WTC11 (cell line): Measurements from ENCODE around the gene FMNL2. TPM values are rescaled to one million over a fixed set of nuclear protein-coding genes. Genes with fewer than 3 reads are reported as not detected.

ENCODE experiments used
- ATAC-seq: fragments of 200-7000 bp; cut with Tn5 transposase; 2 replicates; pipeline ENCODE4 v1.10.0; 2021; ENCODE audit warnings: mild to moderate bottlenecking, moderate library complexity
- CTCF ChIA-PET: fragments of 300-600 bp; sonication (Branson Sonifier 250); formaldehyde crosslinking; loops from one replicate; lab custom pipeline; 2021; ENCODE audit warnings: antibody characterized with exemption; lab: Charles Lee
- POLR2A ChIA-PET: fragments of 350-600 bp; sonication (Branson Sonifier 250); formaldehyde crosslinking; loops from one replicate; lab custom pipeline; 2021; ENCODE audit warnings: antibody characterized with exemption; lab: Charles Lee
- DNase-seq: peaks from one replicate; pipeline ENCODE4 v3.0.0; 2021; ENCODE audit warnings: low spot score
- H3K27ac Mint-ChIP-seq: 2 replicates; pipeline ENCODE4 v1.8.0; 2021; ENCODE audit warnings: mixed read lengths
- H3K27me3 Mint-ChIP-seq: 2 replicates; pipeline ENCODE4 v1.8.0; 2021; ENCODE audit warnings: low read depth, mild to moderate bottlenecking, moderate library complexity, mixed read lengths
- H3K36me3 Mint-ChIP-seq: 2 replicates; pipeline ENCODE4 v1.8.0; 2021; ENCODE audit warnings: mixed read lengths
- H3K4me1 Mint-ChIP-seq: 2 replicates; pipeline ENCODE4 v1.8.0; 2022; ENCODE audit warnings: mixed read lengths
- H3K4me3 Mint-ChIP-seq: 2 replicates; pipeline ENCODE4 v1.8.0; 2021; ENCODE audit warnings: mild to moderate bottlenecking, moderate library complexity, mixed read lengths
- H3K9me3 Mint-ChIP-seq: 2 replicates; pipeline ENCODE4 v1.8.0; 2021; ENCODE audit warnings: mixed read lengths
- AR ChIP-seq: fragments of 250-450 bp; sonication (Bioruptor Pico); IDR thresholded peaks from 2 replicates; pipeline ENCODE4 v1.9.0; 2021; ENCODE audit warnings: mild to moderate bottlenecking
- CBFB ChIP-seq: sonication (generic); formaldehyde crosslinking; IDR thresholded peaks from 2 replicates; pipeline ENCODE4 v1.8.1; 2022; ENCODE audit warnings: mild to moderate bottlenecking, low read depth, missing genetic modification reagents
- CREB1 ChIP-seq: sonication (generic); formaldehyde crosslinking; IDR thresholded peaks from 2 replicates; pipeline ENCODE4 v1.8.0; 2023; ENCODE audit warnings: mild to moderate bottlenecking, missing genetic modification reagents
- CTCF ChIP-seq: fragments of 200-600 bp; IDR thresholded peaks from 2 replicates; pipeline ENCODE4 v1.8.0; 2022; ENCODE audit warnings: antibody characterized with exemption
- E2F1 ChIP-seq: sonication (generic); formaldehyde crosslinking; IDR thresholded peaks from 2 replicates; pipeline ENCODE4 v1.8.0; 2022; ENCODE audit warnings: mild to moderate bottlenecking, missing genetic modification reagents
- E2F5 ChIP-seq: sonication (generic); formaldehyde crosslinking; IDR thresholded peaks from 2 replicates; pipeline ENCODE4 v1.8.1; 2022; ENCODE audit warnings: mild to moderate bottlenecking, moderate library complexity, missing genetic modification reagents
- EMX1 ChIP-seq: fragments of 250-450 bp; sonication (Bioruptor Pico); IDR thresholded peaks from 2 replicates; pipeline ENCODE4 v1.8.0; 2021; ENCODE audit warnings: mild to moderate bottlenecking
- ERG ChIP-seq: fragments of 250-450 bp; sonication (Bioruptor Pico); IDR thresholded peaks from 2 replicates; pipeline ENCODE4 v1.8.0; 2021; ENCODE audit warnings: mild to moderate bottlenecking
- ETV6 ChIP-seq: sonication (generic); formaldehyde crosslinking; IDR thresholded peaks from 2 replicates; pipeline ENCODE4 v1.8.1; 2022; ENCODE audit warnings: mild to moderate bottlenecking, missing genetic modification reagents
- FOXK1 ChIP-seq: sonication (generic); formaldehyde crosslinking; IDR thresholded peaks from 2 replicates; pipeline ENCODE4 v1.8.0; 2022; ENCODE audit warnings: mild to moderate bottlenecking, moderate library complexity, missing genetic modification reagents
- GTF2I ChIP-seq: fragments of 250-450 bp; sonication (Bioruptor Pico); conservative IDR thresholded peaks from 2 replicates; pipeline ENCODE4 v1.4.0; 2021; ENCODE audit warnings: mild to moderate bottlenecking
- HMGA2 ChIP-seq: fragments of 250-450 bp; sonication (Bioruptor Pico); IDR thresholded peaks from 2 replicates; pipeline ENCODE4 v1.4.0; 2021; ENCODE audit warnings: mild to moderate bottlenecking, moderate library complexity
- JAZF1 ChIP-seq: fragments of 250-450 bp; sonication (Bioruptor Pico); IDR thresholded peaks from 2 replicates; pipeline ENCODE4 v1.9.0; 2021; ENCODE audit warnings: moderate library complexity, mild to moderate bottlenecking, inconsistent platforms
- KAT7 ChIP-seq: sonication (generic); formaldehyde crosslinking; IDR thresholded peaks from 2 replicates; pipeline ENCODE4 v1.8.1; 2023; ENCODE audit warnings: missing genetic modification reagents, mild to moderate bottlenecking, borderline replicate concordance
- NR1H2 ChIP-seq: sonication (generic); formaldehyde crosslinking; IDR thresholded peaks from 2 replicates; pipeline ENCODE4 v1.9.0; 2021; ENCODE audit warnings: mild to moderate bottlenecking, moderate library complexity, missing genetic modification reagents
- RORB ChIP-seq: fragments of 250-450 bp; sonication (Bioruptor Pico); IDR thresholded peaks from 2 replicates; pipeline ENCODE4 v1.9.0; 2021; ENCODE audit warnings: mild to moderate bottlenecking
- SP1 ChIP-seq: sonication (generic); formaldehyde crosslinking; conservative IDR thresholded peaks from 2 replicates; pipeline ENCODE4 v1.8.1; 2022; ENCODE audit warnings: missing genetic modification reagents
- USF1 ChIP-seq: sonication (generic); formaldehyde crosslinking; IDR thresholded peaks from 2 replicates; pipeline ENCODE4 v1.8.0; 2022; ENCODE audit warnings: mild to moderate bottlenecking, missing genetic modification reagents
- USF2 ChIP-seq: sonication (generic); formaldehyde crosslinking; IDR thresholded peaks from 2 replicates; pipeline ENCODE4 v1.8.1; 2023; ENCODE audit warnings: mild to moderate bottlenecking, missing genetic modification reagents, moderate library complexity
- ZNF425 ChIP-seq: fragments of 250-450 bp; sonication (Bioruptor Pico); conservative IDR thresholded peaks from 2 replicates; pipeline ENCODE4 v1.9.0; 2021; ENCODE audit warnings: mild to moderate bottlenecking
- ZNF671 ChIP-seq: fragments of 250-450 bp; sonication (Bioruptor Pico); IDR thresholded peaks from 2 replicates; pipeline ENCODE4 v1.8.0; 2021; ENCODE audit warnings: mild to moderate bottlenecking
- total RNA-seq: library from RNA; stranded (reverse); gene quantifications from 3 replicates; pipeline ENCODE4 v1.2.3, GENCODE V29; 2021

Gene FMNL2
- total RNA-seq, 1 experiment from 2014 or later, result 43.0 TPM

- no peak for ATAC-seq
- Mint-ChIP-seq H3K27ac (no peak overlapping the region), H3K36me3 (no peaks in the 10 kb centered on the region), H3K9me3 (no peaks in the 10 kb centered on the region), H3K4me1 (peaks cover 92% of the 10 kb centered on the region), H3K4me3 (0 out of 2 replicates have a peak overlapping the region, but pooled peaks have one; percentile 60), H3K27me3 (no peaks in the 10 kb centered on the region)
- CTCF ChIA-PET, result interaction anchor here (1.6 kb wide), 1 partner anchor 32 kb away, joined by 3 read pairs; no protein-coding TSS in a partner anchor
- TF ChIP-seq E2F1 (CRISPR knock-in tag), result no peak
- no peak for TF ChIP-seq RORB (CRISPR knock-in tag)
- TF ChIP-seq ZNF425, result no peak
- TF ChIP-seq EMX1 (CRISPR knock-in tag), result no peak
- TF ChIP-seq ERG (CRISPR knock-in tag), result no peak
- no peak for TF ChIP-seq KAT7 (CRISPR knock-in tag)
- no peak for TF ChIP-seq GTF2I (CRISPR knock-in tag)
- no peak for TF ChIP-seq USF1 (CRISPR knock-in tag)
- no peak for TF ChIP-seq ZNF671 (CRISPR knock-in tag)
- TF ChIP-seq FOXK1, result no peak
- no peak for TF ChIP-seq CTCF
- DNase-seq, result no peak
- POLR2A ChIA-PET, result no interaction called here
Observed at GRCh38 chr2:152406119-152406835, 71.3 kb downstream of the FMNL2 start.

GRCh38 chr2:152406836-152407161, 71.8 kb downstream of the FMNL2 start:
- H3K27me3 Mint-ChIP-seq, result no peaks in the 10 kb centered on the region
- DNase-seq (no peak), ATAC-seq (no peak)
- no peaks in the 10 kb centered on the region for H3K36me3 Mint-ChIP-seq
- H3K4me3 Mint-ChIP-seq, result peak overlapping the region; percentile 60
- no peak for TF ChIP-seq USF2
- no peak for TF ChIP-seq KAT7 (CRISPR knock-in tag)
- TF ChIP-seq CREB1 (CRISPR knock-in tag), result no peak
- no peak for TF ChIP-seq AR (CRISPR knock-in tag)
- no peak for TF ChIP-seq JAZF1 (CRISPR knock-in tag)
- TF ChIP-seq HMGA2 (CRISPR knock-in tag), result no peak
- no peak for TF ChIP-seq E2F5 (CRISPR knock-in tag)
- TF ChIP-seq NR1H2, result no peak
- no peak for TF ChIP-seq CBFB (CRISPR knock-in tag)
- no peak for TF ChIP-seq ERG (CRISPR knock-in tag)
- no peak for TF ChIP-seq SP1 (CRISPR knock-in tag)
- TF ChIP-seq ETV6, result no peak
- ChIA-PET CTCF (interaction anchor here (0.8 to 1.7 kb wide), 4 partner anchors 11 to 369 kb away, joined by 3 to 5 read pairs (median 3); no protein-coding TSS in a partner anchor), POLR2A (no interaction called here)
- no peaks in the 10 kb centered on the region for H3K9me3 Mint-ChIP-seq
- peaks cover 93% of the 10 kb centered on the region for H3K4me1 Mint-ChIP-seq
- no peak overlapping the region for H3K27ac Mint-ChIP-seq
